NCI-H2107 treated with DMSO at 0.1 percent for 48 hours (cell line): ENCODE results near the gene ASB9.
"Not testable (repeated sequence)": the region's sequence is repeated elsewhere in the genome, so short reads cannot be mapped to it uniquely, and the experiment has no call there.

Experiments used
- DNase-seq: peaks from one replicate; lab custom pipeline; 2025; ENCODE audit not compliant: unreplicated experiment; lab: John Stamatoyannopoulos, UW

Gene ASB9, protein sequence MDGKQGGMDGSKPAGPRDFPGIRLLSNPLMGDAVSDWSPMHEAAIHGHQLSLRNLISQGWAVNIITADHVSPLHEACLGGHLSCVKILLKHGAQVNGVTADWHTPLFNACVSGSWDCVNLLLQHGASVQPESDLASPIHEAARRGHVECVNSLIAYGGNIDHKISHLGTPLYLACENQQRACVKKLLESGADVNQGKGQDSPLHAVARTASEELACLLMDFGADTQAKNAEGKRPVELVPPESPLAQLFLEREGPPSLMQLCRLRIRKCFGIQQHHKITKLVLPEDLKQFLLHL

GRCh38 chrX:15269618-15270521 lies at the start of gene ASB9:
Gene ASB9, minus strand, starts transcription at chrX:15270083. Its CDS starts 209 bp downstream, at chrX:15269874.
- DNase-seq = peak; percentile 39

DNA sequence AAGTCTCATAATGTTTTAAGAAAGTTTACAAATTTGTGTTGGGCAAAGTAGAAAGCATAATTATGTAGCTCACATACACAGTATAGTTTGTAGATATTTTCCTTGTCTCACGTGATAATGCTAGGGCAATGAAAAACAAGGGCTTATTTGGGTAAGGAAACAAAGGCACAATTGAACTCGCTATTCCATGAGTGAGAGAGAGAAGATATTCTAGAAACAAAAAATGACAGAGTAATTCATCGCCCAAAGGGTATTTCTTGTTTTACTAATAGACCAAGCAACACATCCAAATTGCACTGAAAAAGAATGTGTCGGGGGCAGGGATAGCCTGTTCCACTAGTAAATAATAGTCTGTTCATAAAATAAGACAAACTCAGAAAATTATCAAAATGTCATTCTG lies 49.2 kb upstream of the ASB9 start:
- DNase-seq = no peak

DNA sequence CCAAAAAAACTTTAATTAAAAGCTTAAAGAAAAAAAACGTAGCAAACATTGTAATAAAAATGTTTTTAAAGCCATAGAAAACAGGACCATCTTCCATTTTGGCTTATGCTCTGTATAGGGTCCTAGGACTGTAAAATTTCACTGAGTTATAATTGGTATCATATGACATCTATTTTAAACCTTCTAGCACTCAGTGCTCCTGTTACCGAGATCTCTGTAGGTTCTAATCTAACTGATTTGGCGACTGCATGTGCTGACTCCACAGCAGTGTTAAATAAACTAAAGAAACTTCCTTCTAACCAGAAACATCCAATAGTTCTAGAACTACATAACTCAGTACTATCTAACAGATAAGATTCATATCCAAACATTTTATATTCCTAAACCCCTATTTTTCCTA lies 45.6 kb upstream of the ASB9 start, which contains the start of gene ASB11:
ASB11 (minus strand) TSS at position 132 of the 400 bp plus-strand sequence; CDS start at position 97, 35 bp downstream.
- no peak for DNase-seq

GRCh38 chrX:15314472-15314871 lies 44.6 kb upstream of the ASB9 start:
- no peak for DNase-seq

DNA sequence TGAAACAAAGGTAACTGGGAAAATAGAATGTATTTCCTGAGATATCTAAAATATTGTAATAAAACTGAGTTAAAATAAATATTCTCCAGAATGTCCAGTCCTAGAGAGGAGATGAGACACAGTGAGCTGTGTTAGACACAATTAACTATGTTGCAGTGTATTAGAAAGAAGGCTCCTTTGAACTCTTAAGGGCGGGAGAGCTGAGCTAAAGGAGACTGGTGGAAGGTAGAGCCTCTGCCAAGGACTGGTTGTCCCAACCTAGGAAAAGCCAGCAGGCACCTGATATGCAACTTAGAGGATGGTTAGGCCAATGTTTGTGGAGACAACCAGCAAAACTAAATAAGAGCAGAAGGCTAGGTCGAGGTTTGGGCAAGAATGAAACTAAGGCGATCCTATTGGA lies 41.2 kb upstream of the ASB9 start:
- DNase-seq = no peak

DNA sequence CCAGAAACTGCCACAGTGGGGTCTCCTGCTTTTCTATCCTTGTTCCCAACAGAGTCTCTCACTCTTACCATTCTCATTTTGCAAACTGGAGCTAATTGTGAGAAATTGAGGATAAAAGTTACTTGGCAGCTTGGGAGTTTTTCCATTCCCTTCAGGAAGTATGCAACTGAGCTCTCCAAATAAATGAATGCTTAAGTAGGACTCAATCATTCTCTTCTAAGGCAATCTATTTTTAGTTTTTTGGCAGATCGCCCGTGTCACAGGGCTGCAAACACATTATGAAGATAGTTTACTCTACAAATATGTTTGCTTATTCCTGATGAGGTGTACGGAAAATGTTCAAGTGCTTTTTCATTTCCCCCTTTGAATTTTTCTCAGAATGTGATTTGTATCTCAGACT lies 40.2 kb upstream of the ASB9 start:
- peak; percentile 35 for DNase-seq

- DNase-seq = not testable (repeated sequence)
Measured at GRCh38 chrX:15305899-15306298, 36.0 kb upstream of the ASB9 start.

DNA sequence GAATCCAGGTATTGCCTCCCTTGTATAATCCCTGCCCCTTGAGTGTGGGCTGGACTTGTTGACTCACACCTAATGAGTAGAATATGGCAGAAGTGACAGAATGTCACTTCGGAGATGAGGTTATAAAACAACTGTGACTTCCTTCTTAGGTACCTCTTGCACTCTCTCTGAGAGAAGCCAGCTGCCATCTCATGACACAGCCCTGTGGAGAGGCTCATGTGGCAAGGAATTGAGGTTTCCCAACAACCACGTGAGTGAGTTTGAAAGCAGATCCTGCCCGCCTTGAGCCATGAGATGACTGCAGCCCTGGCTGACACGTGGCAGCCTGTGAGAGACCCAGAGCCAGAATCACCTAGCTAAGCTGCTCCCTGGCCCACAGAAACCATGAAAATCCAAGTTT lies 32.0 kb upstream of the ASB9 start:
- DNase-seq = peak; percentile 65

DNA sequence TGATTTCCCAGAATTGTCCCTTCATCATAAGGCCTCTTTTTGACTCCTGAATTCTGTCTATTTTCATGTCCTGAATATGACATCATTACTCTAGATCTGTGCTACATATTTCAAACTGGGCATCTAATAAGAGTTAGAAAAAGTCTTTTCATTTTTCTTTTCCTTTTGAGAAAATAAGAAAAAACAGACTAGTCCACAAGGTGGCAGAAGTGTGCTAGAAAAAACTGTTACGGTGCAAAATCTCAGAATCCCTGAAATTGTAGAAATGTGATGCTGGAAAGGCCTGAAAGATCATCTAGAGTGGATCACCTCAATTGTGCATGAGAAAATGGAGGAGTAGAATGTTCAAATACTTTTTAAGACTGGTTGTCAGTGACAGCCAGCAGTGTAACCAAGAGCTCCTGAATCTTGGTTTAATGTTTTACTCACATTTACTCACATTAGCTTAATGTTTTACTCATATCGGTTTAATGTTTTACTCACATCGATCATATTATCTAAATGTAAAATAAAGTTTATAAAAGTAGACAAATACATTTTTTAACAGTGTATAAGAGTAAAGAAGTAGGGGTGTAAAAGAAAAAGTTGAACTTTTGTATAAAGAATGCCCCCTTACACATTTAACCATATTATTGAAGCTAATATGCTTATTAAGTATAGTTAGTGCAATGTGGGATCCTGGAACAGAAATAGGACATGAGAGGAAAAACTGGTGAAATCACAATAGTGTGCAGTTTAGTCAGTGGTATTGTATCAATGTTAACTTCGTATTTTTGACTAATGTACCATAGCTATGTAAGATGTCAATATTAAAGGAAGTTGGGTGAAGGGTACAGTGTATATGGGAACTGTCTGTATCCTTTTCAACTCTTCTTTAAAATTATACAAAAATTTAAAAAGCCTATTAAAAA lies 30.3 kb upstream of the ASB9 start:
- no peak for DNase-seq

DNA sequence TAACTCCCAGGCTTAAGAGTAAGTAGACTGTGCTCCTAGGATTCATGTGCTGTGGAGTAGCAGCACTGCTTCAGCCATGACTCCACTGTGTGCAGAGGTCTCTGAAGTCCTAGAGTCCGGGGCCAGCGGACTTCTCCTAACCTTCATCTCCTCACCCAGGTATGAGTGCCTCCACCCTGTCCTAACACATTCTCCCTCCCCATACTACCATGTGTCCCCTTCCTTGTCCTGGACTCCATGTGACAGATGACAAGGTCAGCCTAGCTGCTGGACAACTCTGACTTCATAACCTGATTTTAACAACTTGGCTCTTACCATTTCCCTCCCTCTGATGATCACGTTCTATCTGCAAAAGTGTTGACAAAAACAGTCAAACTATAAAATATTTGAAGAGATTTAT lies 28.9 kb upstream of the ASB9 start:
- DNase-seq = no peak

DNA sequence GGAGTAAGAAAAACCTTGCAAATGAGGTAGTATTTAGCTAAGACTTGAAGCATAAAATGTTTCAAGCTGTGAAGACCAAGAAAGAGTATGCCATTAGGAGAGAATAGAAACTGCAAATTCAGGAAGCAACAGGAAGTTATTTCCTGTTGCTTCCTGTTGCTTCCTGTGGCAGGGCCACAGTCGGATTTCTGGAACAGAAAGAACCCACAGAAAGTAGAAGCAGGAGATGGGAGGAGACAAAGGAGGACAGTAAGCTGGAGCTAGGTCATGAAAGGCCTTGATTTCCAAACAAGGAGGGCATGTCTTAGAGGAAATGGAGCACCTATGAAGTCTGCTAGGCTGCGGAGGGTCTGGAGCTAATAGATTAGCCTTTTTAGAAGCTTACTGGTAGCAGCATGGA lies 28.3 kb upstream of the ASB9 start:
- DNase-seq = no peak

DNA sequence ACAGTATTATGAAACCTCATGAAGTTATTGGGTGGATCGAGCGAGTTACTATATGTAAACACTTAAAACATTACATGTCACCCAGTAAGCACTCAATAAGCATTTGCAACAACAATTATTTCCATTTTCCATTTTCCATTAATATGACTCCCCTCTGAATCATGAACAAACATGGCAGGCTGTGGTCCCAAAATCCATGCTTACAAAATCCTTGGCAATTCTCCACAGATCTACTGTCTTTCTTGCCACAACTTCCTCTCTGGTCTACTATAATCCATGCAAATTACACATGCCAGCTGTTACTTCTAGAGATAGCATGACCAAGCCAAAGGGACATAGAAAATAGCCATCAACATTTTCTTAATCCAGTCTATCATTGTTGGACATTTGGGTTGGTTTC lies 23.6 kb upstream of the ASB9 start:
- DNase-seq = no peak

DNA sequence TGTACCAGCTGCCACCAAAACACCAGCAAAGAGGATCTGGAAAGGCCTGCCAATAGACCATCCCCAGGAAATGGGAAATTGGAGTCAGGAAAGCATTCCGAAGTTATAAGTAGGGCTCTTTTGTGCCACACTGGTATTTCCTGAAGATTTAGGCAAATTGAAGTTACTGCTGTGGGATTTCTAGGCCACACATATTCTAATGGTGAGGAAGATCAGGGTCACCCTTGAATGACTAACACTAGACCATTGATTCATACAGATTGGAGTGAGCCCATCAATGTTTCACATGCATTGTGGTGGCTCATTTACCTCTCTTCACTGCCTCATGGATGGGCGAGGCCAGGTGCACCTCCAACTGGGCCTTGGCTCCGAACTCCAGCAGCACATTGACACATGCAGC lies 23.0 kb upstream of the ASB9 start:
- DNase-seq = no peak

DNA sequence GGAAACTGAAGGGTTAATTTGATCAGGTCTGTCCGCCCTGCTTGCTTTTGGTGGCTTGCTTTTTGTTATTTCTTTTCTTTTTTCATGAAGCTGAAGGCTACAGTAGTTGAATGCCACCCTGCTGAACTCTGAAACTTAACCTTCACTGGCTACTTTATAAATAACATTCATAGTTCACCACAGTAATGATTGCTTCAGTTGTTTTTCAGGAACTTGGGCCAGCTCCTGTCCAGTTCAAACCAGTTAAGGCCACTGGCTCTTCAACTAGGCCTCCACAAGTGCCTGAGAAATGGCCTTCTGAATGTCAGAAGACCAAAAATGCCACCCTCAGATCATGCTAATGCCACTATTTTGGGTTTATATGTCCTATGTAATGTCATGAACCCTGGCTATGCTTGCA lies 7.7 kb upstream of the ASB9 start:
- DNase-seq = no peak

DNA sequence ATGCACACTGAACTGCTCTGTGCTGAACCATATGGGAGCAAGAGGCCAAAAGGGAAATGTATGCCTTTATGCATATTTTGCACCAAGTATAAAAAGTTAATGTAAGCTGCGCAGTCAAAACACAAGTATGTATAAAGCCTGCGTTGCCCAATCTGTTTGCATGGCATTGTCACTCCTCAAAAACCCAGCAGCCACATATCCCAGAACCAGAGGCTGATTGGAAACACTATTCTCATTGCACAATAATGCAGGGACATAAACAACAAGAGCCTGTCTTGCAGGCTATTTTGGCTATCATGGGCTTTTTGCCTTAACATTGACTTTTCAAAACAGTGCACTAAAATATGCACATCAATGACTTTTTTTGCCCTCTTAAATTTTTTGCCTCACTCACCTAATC lies 5.1 kb upstream of the ASB9 start:
- no peak for DNase-seq

- DNase-seq = not testable (repeated sequence)
Measured at GRCh38 chrX:15273275-15273674, 3.4 kb upstream of the ASB9 start.

DNA sequence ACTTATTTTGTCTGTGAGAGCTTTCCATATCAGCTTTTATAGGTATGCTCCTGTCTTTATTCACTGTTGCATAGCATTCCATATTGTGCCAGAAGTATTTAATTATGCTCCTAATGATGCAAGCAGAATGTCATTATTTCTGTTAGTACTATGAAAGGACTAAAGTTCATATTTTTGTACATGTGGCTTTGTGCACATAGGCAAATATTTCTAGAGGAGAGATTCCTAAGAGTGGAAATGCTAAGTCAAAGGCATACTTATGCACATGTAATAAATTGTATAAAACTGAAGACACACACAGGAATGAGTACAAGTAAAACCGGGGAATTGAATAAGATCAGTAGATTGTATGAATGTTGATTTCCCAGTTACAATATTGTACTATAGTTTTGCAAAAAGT lies 1.9 kb upstream of the ASB9 start:
- DNase-seq = no peak

DNA sequence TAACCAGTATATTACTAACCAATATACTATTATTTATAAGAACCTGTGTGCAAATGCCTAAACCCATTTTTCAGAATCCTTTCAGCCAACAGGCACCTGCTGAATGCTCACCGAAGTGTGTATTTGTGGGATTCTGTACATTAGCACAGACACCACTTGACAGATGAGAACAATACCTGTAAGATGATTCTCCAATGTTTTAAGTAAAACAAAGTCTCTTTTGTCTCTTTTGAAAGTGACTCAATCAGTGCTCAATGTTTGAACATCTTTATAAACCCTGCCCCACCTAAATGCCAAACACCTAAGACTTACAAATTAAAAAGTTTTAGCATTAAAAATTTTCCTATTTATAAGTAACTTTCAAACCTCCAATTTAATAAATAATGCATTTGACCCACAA lies 763 bp downstream of the ASB9 start:
- DNase-seq = no peak

DNA sequence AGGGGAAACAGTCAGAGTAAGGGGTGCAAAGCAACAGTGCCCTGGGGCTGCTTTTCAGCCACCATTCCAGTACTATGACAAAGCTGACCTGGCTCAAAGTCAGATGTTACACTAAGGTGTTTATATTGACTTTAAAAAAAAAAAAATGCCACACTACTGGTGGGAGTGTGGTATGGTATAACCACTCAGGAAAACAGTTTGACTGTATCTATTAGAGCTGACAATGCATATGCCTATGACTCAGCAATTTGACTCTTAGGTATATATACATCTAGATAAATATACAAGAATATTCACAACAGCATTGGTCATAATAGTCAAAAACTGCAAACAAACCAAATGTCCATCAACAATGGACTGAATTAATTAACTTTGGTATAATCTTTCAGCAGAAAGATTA lies 15.0 kb downstream of the ASB9 start:
- DNase-seq = no peak

DNA sequence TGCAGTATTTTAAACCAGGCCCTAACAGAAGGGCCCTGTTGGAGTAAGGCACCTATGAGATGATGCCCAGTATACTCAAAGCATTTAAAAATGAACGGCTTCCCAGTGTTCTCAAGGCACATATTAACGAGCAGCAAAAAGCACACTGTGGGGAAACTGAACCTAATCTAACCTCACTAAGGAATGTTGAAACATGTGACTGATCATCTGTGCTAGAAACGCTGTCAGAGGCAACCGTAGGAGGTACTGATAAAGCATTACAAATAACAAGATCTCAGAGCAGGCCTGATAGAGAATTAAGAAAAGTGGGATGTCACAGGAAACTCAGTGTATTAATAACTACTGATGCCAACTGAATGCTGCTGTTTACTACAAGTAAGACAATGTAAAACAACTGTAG lies 24.0 kb downstream of the ASB9 start:
- DNase-seq = no peak

DNA sequence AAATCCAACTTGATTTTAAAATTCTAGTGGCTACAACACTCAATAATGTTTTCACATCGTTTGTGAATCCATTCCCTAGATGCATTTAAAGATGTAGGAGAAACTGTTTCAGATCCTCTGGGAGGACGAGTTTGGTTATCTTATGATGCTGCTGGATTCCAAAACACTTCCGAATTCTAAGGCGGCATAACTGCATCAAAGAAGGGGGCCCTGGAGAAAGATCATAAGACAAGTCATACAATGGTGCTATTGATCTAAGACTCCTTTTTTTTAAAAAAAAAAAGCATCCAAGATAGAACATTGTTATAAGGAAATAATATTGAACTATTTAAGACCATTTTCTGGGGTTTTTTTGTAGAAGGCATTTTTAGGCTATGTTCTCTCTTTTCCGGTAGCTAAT lies 25.5 kb downstream of the ASB9 start:
- no peak for DNase-seq
